Right ventricle myocardium superior (tissue), 1 donor: ENCODE measurements around the gene MBNL2. TPM values are rescaled to one million over a fixed set of nuclear protein-coding genes. Genes with fewer than 3 reads are reported as not detected.

ENCODE experiments used
- ATAC-seq: fragments of 200-7000 bp; cut with Tn5 transposase; one replicate; pipeline ENCODE4 v1.9.1; 2020; ENCODE audit warnings: mild to moderate bottlenecking; ENCODE audit not compliant: poor library complexity
- DNase-seq: peaks from one replicate; pipeline ENCODE4 v3.0.0-alpha.2; 2020
- intact Hi-C: fragments of 100-400 bp; cut with DNase I; formaldehyde crosslinking; loops from one replicate; pipeline ENCODE4 v1.11.2; 2022
- total RNA-seq: library from RNA; stranded (reverse); fragmentation: NEBNext Ultra II Directional; extraction: Animal tissue kit (Norgen Biotek cat#: 25700); gene quantifications from one replicate; pipeline ENCODE4 v1.2.1, GENCODE V29; 2021
- donor health status: DM: no; HTN: yes; CAD: no; lungs with severe emphysema.

Gene MBNL2
- total RNA-seq, 1 donor from 2014 or later: 69.3 TPM

GRCh38 chr13:97433727-97434396 is 211.7 kb downstream of the MBNL2 start, which contains the start of gene RAP2A:
RAP2A (plus strand) TSS chr13:97434169; CDS start chr13:97434471, 302 bp downstream.
- ATAC-seq (peak; percentile 89), DNase-seq (peak; percentile 94)
- intact Hi-C loops: loop anchor here (5.0 kb wide), 1 partner anchor 322 kb away; no protein-coding TSS in a partner anchor

GRCh38 chr13:97434397-97435201 is 212.5 kb downstream of the MBNL2 start:
- intact Hi-C loops: loop anchor here (5.0 kb wide), 1 partner anchor 322 kb away; no protein-coding TSS in a partner anchor
- DNase-seq (peak; percentile 62), ATAC-seq (no peak)

- ATAC-seq: no peak
- intact Hi-C loops: no loop called here
- DNase-seq: no peak
These were observed 213.2 kb downstream of the MBNL2 start for GRCh38 chr13:97435323-97435722.

GRCh38 chr13:97435794-97436193 is 213.7 kb downstream of the MBNL2 start:
- ATAC-seq: no peak
- no peak for DNase-seq
- intact Hi-C loops: no loop called here

GRCh38 chr13:97436845-97437244 is 214.7 kb downstream of the MBNL2 start:
- intact Hi-C loops: no loop called here
- no peak for DNase-seq

DNA sequence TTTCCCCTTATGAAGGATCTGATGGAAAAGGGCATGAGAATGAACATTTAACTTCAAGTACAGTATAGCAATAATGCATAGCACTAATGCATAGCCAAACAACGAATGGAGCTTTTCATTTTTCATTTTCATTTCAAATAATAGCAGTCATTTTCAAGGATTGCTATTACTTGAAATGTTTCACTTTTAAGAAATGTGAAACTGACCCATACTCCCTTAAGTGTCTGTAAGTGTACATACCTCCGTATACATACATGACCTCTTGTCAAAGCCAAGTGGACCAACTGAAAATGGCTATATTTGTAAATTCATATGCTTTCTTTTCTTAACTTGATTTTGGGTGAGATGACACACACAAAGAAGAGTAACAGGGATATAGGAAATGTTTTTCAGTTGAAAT is 215.6 kb downstream of the MBNL2 start:
- ATAC-seq (no peak), DNase-seq (no peak)
- intact Hi-C loops: no loop called here

More at GRCh38 chr13:97436845-97437244, 214.7 kb downstream of the MBNL2 start:
- no peak for ATAC-seq

DNA sequence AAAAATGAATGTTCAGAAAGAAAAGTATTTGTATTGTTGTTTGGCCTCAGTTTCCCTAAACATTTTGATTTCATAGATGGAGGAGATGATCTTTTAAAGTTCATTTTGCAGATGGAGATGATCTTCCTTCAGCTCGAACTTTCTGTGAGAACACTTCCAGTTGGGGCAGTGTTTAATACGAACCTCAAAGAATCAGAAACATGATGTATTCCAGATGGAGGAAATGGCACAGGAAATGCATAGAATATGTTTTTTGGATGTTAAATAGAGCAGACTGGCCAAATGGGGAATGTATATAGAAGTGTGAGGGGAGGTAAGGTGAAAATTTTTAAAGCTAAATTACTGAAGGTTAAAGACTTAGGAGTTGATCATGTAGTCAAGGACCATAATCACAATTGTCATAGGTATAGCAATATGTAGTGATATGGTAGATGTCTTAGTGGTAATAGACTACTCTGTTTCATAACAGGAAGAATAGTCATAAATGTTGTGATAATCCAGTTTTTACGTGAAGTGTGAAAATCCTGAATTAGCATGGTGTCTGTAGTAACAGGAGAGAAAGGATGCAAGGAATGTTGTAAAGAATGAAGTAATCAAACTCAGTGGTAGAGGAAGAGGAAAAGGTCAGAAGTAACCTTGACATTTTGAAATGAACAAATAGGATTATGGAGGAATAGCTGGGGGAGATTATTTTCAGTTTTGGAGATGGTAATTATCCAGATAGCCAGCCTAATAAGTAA is 216.9 kb downstream of the MBNL2 start:
- ATAC-seq: no peak
- intact Hi-C loops: no loop called here

GRCh38 chr13:97440598-97441170 is 218.6 kb downstream of the MBNL2 start:
- intact Hi-C loops: no loop called here
- ATAC-seq: no peak
- DNase-seq: no peak

More for the DNA sequence above, 216.9 kb downstream of the MBNL2 start:
- DNase-seq: no peak

DNA sequence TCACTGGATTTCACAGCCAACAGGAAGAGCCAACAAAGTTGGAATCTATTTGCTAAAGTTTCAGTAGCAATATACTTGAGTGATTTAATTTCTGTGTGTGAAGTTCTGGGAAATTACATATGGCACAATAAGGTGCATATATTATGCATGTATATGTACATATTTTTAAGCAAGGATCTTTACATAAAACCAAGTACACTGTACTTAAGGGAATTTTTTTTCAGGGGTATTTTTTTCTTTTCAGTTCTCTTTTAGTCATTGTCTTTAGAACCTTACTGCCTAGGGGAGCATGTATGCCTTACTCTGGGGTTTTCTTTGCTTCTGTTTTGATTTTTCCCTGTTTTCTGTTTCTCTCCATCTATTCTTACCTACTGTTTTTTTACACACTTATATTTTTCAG is 219.2 kb downstream of the MBNL2 start:
- DNase-seq (no peak), ATAC-seq (no peak)
- intact Hi-C loops: no loop called here

Other genes starting within 250 kb of the MBNL2 start
- gene OXGR1, start 227.9 kb upstream of the MBNL2 start, total RNA-seq: not detected
- 12.1 TPM for gene RAP2A, start 211.8 kb downstream of the MBNL2 start, total RNA-seq